ENCODE data around the gene ACO2. TPM values are rescaled to one million over a fixed set of nuclear protein-coding genes. Genes with fewer than 3 reads are reported as not detected.
"Not testable (repeated sequence)": the region's sequence is repeated elsewhere in the genome, so short reads cannot be mapped to it uniquely, and the experiment has no call there.

ACO2 gene
- total RNA-seq, 1 donor from 2014 or later = 66.5 TPM

- DNase-seq (ENCODE audit: low read depth in 2 of 2) = peak; percentile 99 to 100
Observed at GRCh38 chr22:41448189-41448808, 20.6 kb upstream of the ACO2 start.

DNA sequence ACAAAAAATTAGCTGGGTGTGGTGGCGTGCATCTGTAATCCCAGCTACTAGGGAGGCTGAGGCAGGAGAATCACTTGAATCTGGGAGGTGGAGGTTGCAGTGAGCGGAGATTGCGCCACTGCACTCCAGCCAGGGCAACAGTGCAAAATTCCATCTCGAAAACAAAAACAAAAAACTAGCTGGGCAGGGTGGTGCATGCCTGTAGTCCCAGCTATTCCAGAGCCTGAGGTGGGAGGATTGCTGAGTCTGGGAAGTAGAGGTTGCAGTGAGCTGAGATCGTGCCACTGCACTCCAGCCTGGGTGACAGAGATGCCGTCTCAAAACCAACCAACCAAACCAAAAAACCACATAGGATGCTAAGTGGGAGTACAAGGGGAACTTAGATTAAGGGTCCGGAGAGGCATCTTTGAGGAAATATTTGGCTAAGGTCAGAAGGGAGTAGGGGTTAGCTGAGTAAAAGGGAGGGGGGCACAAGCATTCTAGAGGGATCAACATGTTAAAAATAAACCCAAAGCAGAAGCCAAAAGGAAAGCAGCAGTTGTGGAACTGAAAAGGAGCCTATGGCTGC is 10.7 kb upstream of the ACO2 start:
- no peak for DNase-seq (ENCODE audit: low read depth in 2 of 2)

DNA sequence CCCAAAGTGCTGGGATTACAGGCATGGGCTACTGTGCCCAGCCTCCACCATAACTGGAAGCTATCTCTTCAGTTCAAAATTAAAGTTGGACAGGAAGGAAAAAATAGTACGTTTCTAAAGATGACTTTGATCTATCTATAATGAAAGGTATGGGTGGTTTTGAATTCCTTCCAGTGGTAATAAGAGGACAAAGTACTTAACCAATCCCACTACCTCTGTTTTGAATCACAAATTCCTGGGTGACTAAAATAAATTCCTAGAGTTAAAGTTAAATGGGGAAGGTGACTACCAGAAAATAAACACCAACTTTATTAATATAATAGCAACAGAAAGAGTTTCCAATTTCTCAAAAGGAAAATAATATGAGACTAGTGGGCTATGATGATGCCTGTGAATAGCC is 9.5 kb upstream of the ACO2 start:
- DNase-seq (ENCODE audit: low read depth in 2 of 2) = no peak

- DNase-seq (ENCODE audit: low read depth in 2 of 2) = not testable (repeated sequence)
Observed at GRCh38 chr22:41460071-41460470, 8.8 kb upstream of the ACO2 start.

- no peak for DNase-seq (ENCODE audit: low read depth in 2 of 2)
Observed at GRCh38 chr22:41461901-41462300, 7.0 kb upstream of the ACO2 start.

GRCh38 chr22:41469218-41469851 is 418 bp downstream of the ACO2 start:
- DNase-seq (ENCODE audit: low read depth in 2 of 2) = peak in 1 of 2 donors; percentile 36

- no peak for DNase-seq (ENCODE audit: low read depth in 2 of 2)
Observed at GRCh38 chr22:41470886-41471285, 2.0 kb downstream of the ACO2 start.

- DNase-seq (ENCODE audit: low read depth in 2 of 2) = no peak
Observed at GRCh38 chr22:41471568-41471967, 2.7 kb downstream of the ACO2 start.

- no peak for DNase-seq (ENCODE audit: low read depth in 2 of 2)
Observed at GRCh38 chr22:41474872-41475451, 6.0 kb downstream of the ACO2 start.

DNA sequence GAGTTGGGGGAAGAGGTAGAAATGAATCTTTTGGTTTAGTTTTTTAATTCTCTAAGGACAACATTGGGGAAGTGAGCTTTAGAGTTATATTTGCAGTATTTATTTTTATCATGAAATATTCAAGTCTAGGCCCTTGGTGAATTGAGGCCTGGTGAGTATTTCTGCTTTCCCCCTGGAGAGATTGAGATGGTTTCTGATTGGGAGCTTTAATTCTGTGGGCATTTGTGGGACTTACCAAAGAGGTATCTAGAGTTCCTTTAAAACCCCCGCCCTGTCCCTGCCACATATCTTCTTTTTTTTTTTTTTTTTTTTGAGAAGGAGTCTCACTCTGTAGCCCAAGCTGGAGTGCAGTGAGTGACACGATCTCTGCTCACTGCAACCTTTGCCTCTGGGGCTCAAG is 9.6 kb downstream of the ACO2 start:
- DNase-seq (ENCODE audit: low read depth in 2 of 2) = no peak

- DNase-seq (ENCODE audit: low read depth in 2 of 2) = no peak
Observed at GRCh38 chr22:41478891-41479521, 10.1 kb downstream of the ACO2 start.

DNA sequence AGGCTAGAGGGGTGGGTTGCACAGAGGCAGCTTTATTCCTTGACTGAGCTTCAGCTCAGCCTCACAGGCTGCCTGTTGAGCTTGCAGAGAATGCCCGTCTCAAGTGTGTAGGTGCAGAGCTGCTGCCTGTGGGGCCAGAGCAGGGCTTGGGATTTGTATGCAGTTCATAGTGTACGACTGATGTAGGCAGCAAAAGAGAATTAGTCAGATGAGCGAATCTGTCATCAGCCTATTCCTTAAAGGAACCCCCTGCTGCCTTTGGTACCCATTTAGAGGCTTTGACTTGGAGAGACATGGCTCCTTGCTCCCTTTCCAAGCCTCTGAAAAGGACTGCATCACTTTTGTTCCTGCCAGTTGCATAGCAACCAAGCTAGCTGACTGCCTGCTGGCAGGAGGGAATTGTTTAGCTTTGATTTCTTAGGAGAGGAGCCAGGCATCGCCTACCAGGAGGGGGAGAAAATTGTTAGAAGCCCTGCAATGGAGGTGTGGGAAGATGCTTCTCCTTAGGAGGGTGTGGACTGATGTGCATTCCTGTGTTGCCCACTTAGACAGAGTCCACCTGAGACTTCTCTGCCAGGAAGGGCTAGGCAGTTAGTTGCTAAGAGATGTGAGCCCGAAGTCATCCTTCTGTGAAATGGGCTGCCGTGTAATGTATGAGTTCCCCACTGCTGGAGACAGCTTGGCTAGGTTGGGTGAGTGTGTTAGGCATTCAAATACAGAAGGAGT is 10.9 kb downstream of the ACO2 start:
- peak in 1 of 2 donors; percentile 14 for DNase-seq (ENCODE audit: low read depth in 2 of 2)

GRCh38 chr22:41480397-41480735 is 11.4 kb downstream of the ACO2 start:
- no peak for DNase-seq (ENCODE audit: low read depth in 2 of 2)

DNA sequence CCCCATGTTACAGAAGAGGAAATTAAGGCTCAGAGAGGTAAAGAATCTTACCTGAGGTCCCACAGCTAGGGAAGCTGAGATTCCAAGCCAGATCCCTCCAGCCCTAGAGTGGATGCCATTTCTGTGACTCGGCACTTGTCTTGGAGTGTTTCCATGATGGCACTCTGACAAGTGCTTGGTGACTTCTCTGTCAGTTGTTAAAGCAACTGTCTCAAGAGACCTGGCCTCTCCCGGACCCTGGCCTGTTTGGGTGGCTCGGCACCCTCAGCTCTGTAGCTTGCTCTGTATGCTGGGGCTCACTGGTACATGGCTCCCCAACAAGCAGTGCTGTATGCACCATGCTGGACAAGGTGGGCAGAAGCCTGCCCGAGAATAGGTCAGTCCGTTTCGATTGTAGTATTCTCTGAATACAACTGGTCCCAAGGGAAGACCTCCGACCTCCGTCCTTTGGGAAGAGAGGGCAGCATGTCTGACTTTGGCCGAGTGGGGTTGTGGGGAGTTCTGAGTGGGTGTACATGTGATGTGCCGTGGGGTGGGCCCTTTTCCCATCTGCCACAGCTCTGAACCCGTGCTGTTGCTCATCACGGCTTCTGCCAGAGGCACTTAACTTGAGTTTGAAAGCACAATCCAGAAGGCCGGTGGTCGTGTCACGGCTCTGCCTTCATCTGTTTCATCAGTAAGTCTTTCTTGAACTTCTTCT is 12.4 kb downstream of the ACO2 start:
- DNase-seq (ENCODE audit: low read depth in 2 of 2) = no peak

- no peak for DNase-seq (ENCODE audit: low read depth in 2 of 2)
Observed at GRCh38 chr22:41481925-41482318, 13.0 kb downstream of the ACO2 start.

DNA sequence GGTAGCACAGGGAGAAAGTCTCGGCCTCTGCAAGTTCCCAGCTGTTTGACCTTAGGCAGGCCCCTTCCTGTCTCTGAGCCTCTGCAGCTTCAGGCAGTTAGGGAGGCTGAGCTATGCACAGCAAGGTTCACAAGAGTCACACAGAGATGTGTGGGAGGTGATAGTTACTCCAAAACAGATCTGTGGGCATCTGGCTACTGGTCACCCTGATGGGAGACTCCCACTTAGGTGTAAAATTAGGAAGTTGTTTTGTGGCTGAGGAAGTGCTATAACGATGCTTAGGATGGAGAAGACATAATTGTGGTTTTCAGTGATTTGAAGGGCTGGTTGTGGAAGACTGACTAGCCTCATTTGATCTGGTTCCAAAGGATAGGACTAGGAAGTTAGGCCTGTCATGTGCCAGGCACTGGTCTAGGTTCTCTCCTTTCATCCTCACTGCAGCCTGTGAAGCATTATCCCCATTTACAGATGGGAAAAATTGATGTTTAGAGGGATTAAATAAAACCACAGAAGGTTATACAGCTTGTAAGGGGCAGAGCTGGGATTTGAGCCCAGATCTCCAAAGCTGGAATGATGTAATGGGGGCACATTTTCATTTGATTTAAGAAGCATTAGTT is 13.5 kb downstream of the ACO2 start:
- no peak for DNase-seq (ENCODE audit: low read depth in 2 of 2)

DNA sequence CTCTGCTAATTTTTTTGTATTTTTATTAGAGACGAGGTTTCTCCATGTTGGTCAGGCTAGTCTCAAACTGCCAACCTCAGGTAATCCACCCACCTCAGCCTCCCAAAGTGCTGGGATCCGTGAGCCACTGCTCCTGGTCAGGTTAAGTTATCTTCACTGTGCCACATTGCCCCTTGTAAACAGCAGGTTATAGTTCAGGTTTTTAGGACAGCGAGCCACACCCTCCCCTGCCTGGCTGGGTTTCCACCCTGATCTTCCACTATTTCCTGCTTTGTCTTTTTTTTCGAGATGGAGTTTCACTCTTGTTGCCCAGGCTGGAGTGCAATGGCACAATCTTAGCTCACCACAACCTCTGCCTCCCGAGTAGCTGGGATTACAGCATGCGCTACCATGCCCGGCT is 16.1 kb downstream of the ACO2 start:
- no peak for DNase-seq (ENCODE audit: low read depth in 2 of 2)

DNA sequence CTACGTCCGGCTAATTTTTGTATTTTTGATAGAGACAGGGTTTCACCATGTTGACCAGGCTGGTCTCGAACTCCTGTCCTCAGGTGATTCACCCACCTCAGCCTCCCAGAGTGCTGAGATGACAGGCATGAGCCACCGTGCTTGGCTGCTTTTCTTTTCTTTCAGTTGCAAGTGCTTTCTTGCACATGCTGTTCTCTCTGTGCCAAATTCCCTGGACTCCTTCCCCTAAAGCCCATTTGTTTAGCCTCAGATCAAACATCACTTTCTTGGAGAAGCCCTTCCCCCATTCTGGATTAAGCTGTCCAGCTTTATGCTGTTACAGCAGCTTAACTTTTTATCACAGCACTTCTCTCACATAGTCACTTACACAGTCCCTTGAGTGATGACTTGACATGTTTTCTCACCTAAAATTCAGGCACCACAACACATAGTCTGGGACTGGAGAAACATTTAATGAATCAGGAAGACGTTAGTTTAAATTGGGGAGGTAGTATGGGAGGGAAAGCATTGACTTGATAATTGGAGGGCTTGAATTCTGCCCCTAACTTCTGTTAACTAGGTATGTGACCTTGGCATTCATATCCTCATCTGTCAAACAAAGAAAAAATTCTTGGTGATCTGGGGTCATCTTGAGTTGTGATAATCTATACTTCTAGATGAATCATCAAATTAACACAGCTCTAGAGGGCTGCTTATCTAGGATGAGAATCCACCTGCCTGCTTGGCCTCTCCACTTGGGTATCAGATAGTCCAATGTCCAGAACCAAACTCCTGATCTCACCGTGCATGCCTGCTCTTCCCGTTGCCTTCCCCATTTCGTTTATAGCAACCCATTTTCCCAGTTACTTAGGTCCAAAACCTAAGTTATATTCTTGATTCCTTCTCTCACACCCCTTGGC is 18.4 kb downstream of the ACO2 start:
- no peak for DNase-seq (ENCODE audit: low read depth in 2 of 2)

DNA sequence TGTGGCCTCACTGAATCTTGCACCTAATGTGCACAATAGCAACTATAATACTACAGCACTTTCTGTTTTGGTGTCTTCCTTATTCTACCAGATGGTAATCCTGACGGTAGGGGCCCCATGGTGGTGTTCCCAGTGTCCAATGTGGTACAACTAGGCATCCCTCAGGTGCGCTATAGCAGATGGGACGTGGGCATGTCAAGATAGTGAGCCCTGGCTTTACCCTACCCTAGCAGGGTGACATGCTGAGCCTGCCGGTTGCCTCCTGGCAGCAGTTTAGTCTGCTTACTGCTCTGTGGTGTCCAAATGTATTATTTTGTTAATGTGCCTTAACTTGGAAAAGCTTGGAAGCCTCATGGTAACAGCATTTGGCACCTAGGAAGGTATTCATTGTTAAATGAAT is 19.2 kb downstream of the ACO2 start:
- no peak for DNase-seq (ENCODE audit: low read depth in 2 of 2)

All from dermis microvascular lymphatic vessel endothelial cell (primary cell).